Osteoblast (primary cell): ENCODE results near the gene EXOC6. TPM values are rescaled to one million over a fixed set of nuclear protein-coding genes. Genes with fewer than 3 reads are reported as not detected.
A peak's percentile ranks its signal among the peaks of the same experiment; 100 is the strongest.
"Not testable (repeated sequence)": the region's sequence is repeated elsewhere in the genome, so short reads cannot be mapped to it uniquely, and the experiment has no call there.

Experiments used
- DNase-seq: peaks from one replicate; pipeline ENCODE4 v3.0.0; 2011; ENCODE audit warnings: low spot score, mixed read lengths; ENCODE audit not compliant: insufficient read length; ENCODE audit errors: missing footprints
- H2AFZ ChIP-seq: 2 replicates; pipeline ENCODE4 v1.6.0; 2011; ENCODE audit warnings: mild to moderate bottlenecking, low read length
- H3K27ac ChIP-seq: 2 replicates; pipeline ENCODE4 v1.5.1; 2011; ENCODE audit warnings: mild to moderate bottlenecking, low read depth, low read length, moderate library complexity
- H3K27me3 ChIP-seq: 2 replicates; pipeline ENCODE4 v1.6.0; 2012; ENCODE audit warnings: mild to moderate bottlenecking, control low read depth, inconsistent platforms, low read length, moderate library complexity; ENCODE audit not compliant: insufficient read depth
- H3K36me3 ChIP-seq: 2 replicates; pipeline ENCODE4 v1.5.1; 2011; ENCODE audit warnings: mild to moderate bottlenecking, low read length, control low read depth, moderate library complexity; ENCODE audit not compliant: insufficient read depth
- H3K4me1 ChIP-seq: 2 replicates; pipeline ENCODE4 v1.5.1; 2011; ENCODE audit warnings: mild to moderate bottlenecking, low read length, control low read depth, moderate library complexity; ENCODE audit not compliant: insufficient read depth
- H3K4me2 ChIP-seq: 2 replicates; pipeline ENCODE4 v1.6.0; 2011; ENCODE audit warnings: mild to moderate bottlenecking, low read length; ENCODE audit not compliant: insufficient read depth
- H3K4me3 ChIP-seq: fragments of 200-600 bp; sonication (generic); 3 replicates; pipeline ENCODE4 v1.5.1; 2012; ENCODE audit warnings: mild to moderate bottlenecking, low read length, inconsistent platforms; ENCODE audit not compliant: insufficient read depth
- H3K79me2 ChIP-seq: 2 replicates; pipeline ENCODE4 v1.6.0; 2012; ENCODE audit warnings: mild to moderate bottlenecking, low read length, control low read depth, inconsistent platforms; ENCODE audit not compliant: insufficient read depth
- H3K9me3 ChIP-seq: 2 replicates; pipeline ENCODE4 v1.5.1; 2011; ENCODE audit warnings: low read depth, low read length, control low read depth
- H4K20me1 ChIP-seq: 2 replicates; pipeline ENCODE4 v1.6.0; 2012; ENCODE audit warnings: mild to moderate bottlenecking, low read length, control low read depth; ENCODE audit not compliant: insufficient read depth
- total RNA-seq: library from RNA; depleted of rRNA; stranded (reverse); fragments of >200 nt; gene quantifications from 2 replicates; pipeline ENCODE4 v1.2.3, GENCODE V29; 2012
- TF ChIP-seq, protein P1 (sequence below): IDR thresholded peaks from 2 replicates; pipeline ENCODE4 v1.5.1; 2011; ENCODE audit warnings: mild to moderate bottlenecking, low read depth, low read length, moderate library complexity; ENCODE audit errors: extremely low read depth

The EXOC6 gene
- total RNA-seq, 1 donor, result 8.7 TPM

- Histone ChIP-seq H3K36me3 (no peaks in the 10 kb centered on the region), H3K27me3 (no peaks in the 10 kb centered on the region), H3K27ac (peak overlapping the region; percentile 1), H3K79me2 (no peaks in the 10 kb centered on the region), H3K4me2 (peak overlapping the region; percentile 4), H3K9me3 (no peaks in the 10 kb centered on the region), H4K20me1 (no peaks in the 10 kb centered on the region), H3K4me3 (no peak overlapping the region), H3K4me1 (peaks cover 14% of the 10 kb centered on the region), H2AFZ (no peak overlapping the region)
- TF ChIP-seq, protein P1, sequence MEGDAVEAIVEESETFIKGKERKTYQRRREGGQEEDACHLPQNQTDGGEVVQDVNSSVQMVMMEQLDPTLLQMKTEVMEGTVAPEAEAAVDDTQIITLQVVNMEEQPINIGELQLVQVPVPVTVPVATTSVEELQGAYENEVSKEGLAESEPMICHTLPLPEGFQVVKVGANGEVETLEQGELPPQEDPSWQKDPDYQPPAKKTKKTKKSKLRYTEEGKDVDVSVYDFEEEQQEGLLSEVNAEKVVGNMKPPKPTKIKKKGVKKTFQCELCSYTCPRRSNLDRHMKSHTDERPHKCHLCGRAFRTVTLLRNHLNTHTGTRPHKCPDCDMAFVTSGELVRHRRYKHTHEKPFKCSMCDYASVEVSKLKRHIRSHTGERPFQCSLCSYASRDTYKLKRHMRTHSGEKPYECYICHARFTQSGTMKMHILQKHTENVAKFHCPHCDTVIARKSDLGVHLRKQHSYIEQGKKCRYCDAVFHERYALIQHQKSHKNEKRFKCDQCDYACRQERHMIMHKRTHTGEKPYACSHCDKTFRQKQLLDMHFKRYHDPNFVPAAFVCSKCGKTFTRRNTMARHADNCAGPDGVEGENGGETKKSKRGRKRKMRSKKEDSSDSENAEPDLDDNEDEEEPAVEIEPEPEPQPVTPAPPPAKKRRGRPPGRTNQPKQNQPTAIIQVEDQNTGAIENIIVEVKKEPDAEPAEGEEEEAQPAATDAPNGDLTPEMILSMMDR, result no peak
- peak; percentile 94 for DNase-seq
These were observed 123.9 kb downstream of the EXOC6 start for GRCh38 chr10:92972066-92972870.

DNA sequence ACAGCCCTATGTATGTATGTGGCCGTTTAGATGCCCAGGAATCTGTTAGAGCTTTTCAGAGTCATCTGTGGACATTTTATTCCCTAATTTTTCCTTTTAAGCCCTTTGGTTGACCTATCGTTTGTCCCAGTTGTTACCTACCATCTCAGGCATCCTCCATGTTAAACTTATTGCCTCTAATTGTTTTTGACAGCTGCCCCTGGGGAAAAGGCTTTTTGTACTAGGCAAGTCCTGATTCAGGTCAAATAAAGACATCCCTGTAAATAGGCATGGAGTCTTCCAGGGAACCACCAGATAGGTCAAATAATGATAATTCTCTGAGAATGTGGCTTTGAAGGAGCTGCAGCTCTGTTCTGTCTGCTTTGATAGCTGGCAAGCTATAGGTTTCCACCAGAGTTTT, 124.6 kb downstream of the EXOC6 start:
- peaks cover 14% of the 10 kb centered on the region for H3K4me1 ChIP-seq
- H3K4me2 ChIP-seq, result no peak overlapping the region
- TF ChIP-seq, protein P1, result no peak
- H3K36me3 ChIP-seq, result no peaks in the 10 kb centered on the region
- no peak overlapping the region for H3K27ac ChIP-seq
- no peaks in the 10 kb centered on the region for H4K20me1 ChIP-seq
- no peak overlapping the region for H3K4me3 ChIP-seq
- no peaks in the 10 kb centered on the region for H3K27me3 ChIP-seq
- DNase-seq, result no peak
- no peaks in the 10 kb centered on the region for H3K9me3 ChIP-seq
- H2AFZ ChIP-seq, result no peak overlapping the region
- H3K79me2 ChIP-seq, result no peaks in the 10 kb centered on the region

DNA sequence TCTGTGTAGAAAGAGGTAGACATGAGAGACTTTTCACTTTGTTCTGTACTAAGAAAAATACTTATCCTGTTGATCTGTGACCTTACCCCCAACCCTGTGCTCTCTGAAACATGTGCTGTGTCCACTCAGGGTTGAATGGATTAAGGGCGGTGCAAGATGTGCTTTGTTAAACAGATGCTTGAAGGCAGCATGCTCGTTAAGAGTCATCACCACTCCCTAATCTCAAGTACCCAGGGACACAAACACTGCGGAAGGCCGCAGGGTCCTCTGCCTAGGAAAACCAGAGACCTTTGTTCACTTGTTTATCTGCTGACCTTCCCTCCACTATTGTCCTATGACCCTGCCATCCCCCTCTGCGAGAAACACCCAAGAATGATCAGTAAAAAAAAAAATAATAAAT, 128.0 kb downstream of the EXOC6 start:
- H2AFZ ChIP-seq, result not testable (repeated sequence)

DNA sequence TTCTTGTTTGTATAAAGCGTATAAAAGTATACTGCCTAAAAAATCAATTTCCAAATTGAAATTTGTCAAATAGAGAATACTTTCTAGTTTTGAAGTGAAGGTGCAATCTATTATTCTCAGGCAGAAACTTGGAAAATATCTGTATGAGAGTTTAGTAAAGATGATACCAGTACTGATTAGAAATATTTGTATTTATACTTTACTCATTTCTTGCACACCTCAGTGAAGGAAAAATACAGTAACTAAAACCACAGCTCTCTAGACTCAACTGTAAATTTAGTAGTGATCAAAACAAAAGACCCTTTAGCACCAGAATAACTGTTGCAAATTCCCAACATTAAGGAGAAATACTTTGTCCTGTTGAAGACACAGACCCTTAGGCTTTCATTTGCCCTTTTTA, 140.9 kb downstream of the EXOC6 start:
- H3K4me3 ChIP-seq, result no peak overlapping the region
- no peak for DNase-seq
- no peaks in the 10 kb centered on the region for H3K9me3 ChIP-seq
- no peaks in the 10 kb centered on the region for H3K4me1 ChIP-seq
- H3K79me2 ChIP-seq, result no peaks in the 10 kb centered on the region
- no peaks in the 10 kb centered on the region for H3K27me3 ChIP-seq
- H3K4me2 ChIP-seq, result no peak overlapping the region
- TF ChIP-seq, protein P1, result no peak
- H2AFZ ChIP-seq, result no peak overlapping the region
- H3K36me3 ChIP-seq, result no peaks in the 10 kb centered on the region
- no peaks in the 10 kb centered on the region for H4K20me1 ChIP-seq
- H3K27ac ChIP-seq, result no peak overlapping the region

More for the DNA sequence above, 128.0 kb downstream of the EXOC6 start:
- H3K4me2 ChIP-seq, H3K79me2 ChIP-seq, H3K9me3 ChIP-seq, H4K20me1 ChIP-seq, H3K36me3 ChIP-seq, H3K27me3 ChIP-seq, H3K27ac ChIP-seq, H3K4me3 ChIP-seq, DNase-seq, H3K4me1 ChIP-seq: not testable (repeated sequence)
